Mesenchymal stem cell (in vitro differentiated cells and primary cell): Measurements from ENCODE around the gene DND1.

Experiments
- DNase-seq: peaks from one replicate; pipeline ENCODE4 v3.0.0-alpha.2; 2013
- H2AFZ ChIP-seq: one replicate; pipeline ENCODE4 v1.6.1; 2013; ENCODE audit warnings: low read depth, mild to moderate bottlenecking, control low read depth, inconsistent platforms, low read length, moderate library complexity
- H2AK5ac ChIP-seq: 2 replicates; pipeline ENCODE4 v1.6.1; 2013; ENCODE audit warnings: low read length, moderate library complexity, mild to moderate bottlenecking, inconsistent platforms; ENCODE audit not compliant: severe bottlenecking
- H2BK120ac ChIP-seq: one replicate; pipeline ENCODE4 v1.6.1; 2013; ENCODE audit warnings: low read depth, mild to moderate bottlenecking, inconsistent platforms, low read length, moderate library complexity
- H2BK12ac ChIP-seq, 2 experiments: one replicate each; pipeline ENCODE4 v1.6.1; 2013; ENCODE audit warnings: inconsistent platforms in 2 of 2, low read length in 2 of 2, mild to moderate bottlenecking in 2 of 2, moderate library complexity in 2 of 2, control low read depth in 1 of 2
- H2BK15ac ChIP-seq: one replicate; pipeline ENCODE4 v1.6.1; 2013; ENCODE audit warnings: mild to moderate bottlenecking, low read depth, inconsistent platforms; ENCODE audit not compliant: poor library complexity, severe bottlenecking
- H2BK5ac ChIP-seq: 2 replicates; pipeline ENCODE4 v1.6.1; 2013; ENCODE audit warnings: low read depth, mild to moderate bottlenecking, low read length, control low read depth, inconsistent platforms; ENCODE audit not compliant: poor library complexity, severe bottlenecking
- H3K14ac ChIP-seq, 2 experiments: one replicate each; pipeline ENCODE4 v1.6.1; 2013; ENCODE audit warnings: inconsistent platforms in 2 of 2, low read length in 2 of 2, control low read depth in 1 of 2, mild to moderate bottlenecking in 1 of 2, moderate library complexity in 1 of 2
- H3K18ac ChIP-seq, 2 experiments: one replicate each; pipeline ENCODE4 v1.6.1; 2013; ENCODE audit warnings: inconsistent platforms in 2 of 2, low read length in 2 of 2, control low read depth in 1 of 2, low read depth in 1 of 2, mild to moderate bottlenecking in 1 of 2
- H3K23ac ChIP-seq, 2 experiments: one replicate each; pipeline ENCODE4 v1.6.1; 2013; ENCODE audit warnings: inconsistent platforms in 2 of 2, low read length in 2 of 2, mild to moderate bottlenecking in 2 of 2, moderate library complexity in 2 of 2, control low read depth in 1 of 2
- H3K27ac ChIP-seq: 2 replicates; pipeline ENCODE4 v1.5.1; 2013; ENCODE audit warnings: mild to moderate bottlenecking, moderate library complexity, low read length, control low read depth, inconsistent platforms; ENCODE audit not compliant: poor library complexity, severe bottlenecking
- H3K27me3 ChIP-seq, 2 experiments: 2 replicates each; pipeline versions ENCODE4 v1.6.1 to v1.7.0; 2013; ENCODE audit warnings: low read length in 2 of 2, mild to moderate bottlenecking in 2 of 2, moderate library complexity in 2 of 2, control low read depth in 1 of 2, inconsistent platforms in 1 of 2; ENCODE audit not compliant: control insufficient read depth in 1 of 2, insufficient read depth in 1 of 2
- H3K36me3 ChIP-seq, 2 experiments: 2 replicates each; pipeline versions ENCODE4 v1.6.1 to v1.7.0; 2013; ENCODE audit warnings: low read length in 2 of 2, control low read depth in 1 of 2, inconsistent platforms in 1 of 2, low read depth in 1 of 2, mild to moderate bottlenecking in 1 of 2; ENCODE audit not compliant: insufficient read depth in 2 of 2, control insufficient read depth in 1 of 2
- H3K4ac ChIP-seq, 2 experiments: one replicate each; pipeline ENCODE4 v1.6.1; 2013; ENCODE audit warnings: inconsistent platforms in 2 of 2, low read length in 2 of 2, mild to moderate bottlenecking in 2 of 2, moderate library complexity in 2 of 2, control low read depth in 1 of 2, low read depth in 1 of 2
- H3K4me1 ChIP-seq: 2 replicates; pipeline ENCODE4 v1.6.1; 2013; ENCODE audit warnings: low read depth, low read length, control low read depth; ENCODE audit not compliant: control insufficient read depth, insufficient read depth
- H3K4me2 ChIP-seq: 2 replicates; pipeline ENCODE4 v1.6.1; 2013; ENCODE audit warnings: low read length, mild to moderate bottlenecking, inconsistent platforms; ENCODE audit not compliant: poor library complexity, severe bottlenecking
- H3K4me3 ChIP-seq, 2 experiments: 2 replicates each; pipeline versions ENCODE4 v1.5.1 to v1.7.0; 2013; ENCODE audit warnings: low read length in 2 of 2, mild to moderate bottlenecking in 2 of 2, control low read depth in 1 of 2, low read depth in 1 of 2; ENCODE audit not compliant: insufficient read depth in 1 of 2
- H3K79me1 ChIP-seq: replicated peaks from 2 replicates; pipeline ENCODE4 v1.6.1; 2013; ENCODE audit warnings: mild to moderate bottlenecking, control low read depth, low read length, inconsistent platforms; ENCODE audit not compliant: poor library complexity, severe bottlenecking
- H3K9ac ChIP-seq: 2 replicates; pipeline ENCODE4 v1.7.0; 2013; ENCODE audit warnings: mild to moderate bottlenecking, low read length, moderate library complexity
- H3K9me3 ChIP-seq: 2 replicates; pipeline ENCODE4 v1.7.0; 2013; ENCODE audit warnings: mild to moderate bottlenecking, low read length; ENCODE audit not compliant: control insufficient read depth
- H4K8ac ChIP-seq: one replicate; pipeline ENCODE4 v1.6.1; 2013; ENCODE audit warnings: inconsistent platforms, mild to moderate bottlenecking, low read length, moderate library complexity
- H4K91ac ChIP-seq: one replicate; pipeline ENCODE4 v1.6.1; 2013; ENCODE audit warnings: mild to moderate bottlenecking, low read length, inconsistent platforms
- WGBS: methylation state at CpG from one replicate; pipeline ENCODE4 v1.1.7; 2013; ENCODE audit warnings: mixed read lengths; 5-methylcytosine and 5-hydroxymethylcytosine counted together
- small RNA-seq: library from polyadenylated mRNA; stranded (forward); fragments of <200 nt; extraction: miRNeasy Mini kit (QIAGEN cat#:217004); gene quantifications from one replicate; pipeline ENCODE3, GENCODE V24; 2013; ENCODE audit warnings: low read depth

The DND1 gene

GRCh38 chr5:140622301-140622700 lies 51.1 kb downstream of the DND1 start:
- Histone ChIP-seq H3K18ac (no peak overlapping the region), H3K23ac (no peak overlapping the region)
- 96% methylated on average over 3 of the region's 3 CpGs for WGBS

More at GRCh38 chr5:140622301-140622700, 51.1 kb downstream of the DND1 start:
- H2BK12ac ChIP-seq, result no peak overlapping the region
- H3K36me3 ChIP-seq, result no peaks in the 10 kb centered on the region
- H3K4me3 ChIP-seq, result no peak overlapping the region
- H2BK120ac ChIP-seq, result no peak overlapping the region
- H3K79me1 ChIP-seq, result no peaks in the 10 kb centered on the region
- H2AK5ac ChIP-seq, result no peak overlapping the region
- no peak overlapping the region for H4K91ac ChIP-seq
- no peak overlapping the region for H3K4me2 ChIP-seq
- DNase-seq, result no peak
- H3K4me1 ChIP-seq, result no peaks in the 10 kb centered on the region
- no peak overlapping the region for H4K8ac ChIP-seq
- H2AFZ ChIP-seq, result no peak overlapping the region
- no peak overlapping the region for H3K9ac ChIP-seq
- H3K9me3 ChIP-seq, result peaks cover 5% of the 10 kb centered on the region
- no peak overlapping the region for H3K14ac ChIP-seq
- H3K4ac ChIP-seq, result no peak overlapping the region
- H2BK5ac ChIP-seq, result no peak overlapping the region
- H3K27me3 ChIP-seq, result peaks cover 0 to 6% of the 10 kb centered on the region in 2 experiments
- H2BK15ac ChIP-seq, result no peak overlapping the region
- no peak overlapping the region for H3K27ac ChIP-seq

Small RNAs within 50 kb of the gene (small RNA-seq; reads per million reads assigned to genes)
- gene VTRNA1-1 (347 reads per million, percentile 95 among the genes with 10 or more reads in this experiment), gene VTRNA1-2 (73.6 reads per million, percentile 92 among the genes with 10 or more reads in this experiment)
